Measurements from ENCODE around the gene IER2. TPM values are rescaled to one million over a fixed set of nuclear protein-coding genes. Genes with fewer than 3 reads are reported as not detected.

IER2 gene
- total RNA-seq, 1 experiment from 2014 or later = 164 TPM

- H3K4me1 ChIP-seq (ENCODE audit: insufficient read depth, low read length, poor library complexity, severe bottlenecking) = peaks cover 19% of the 10 kb centered on the region
- no peaks in the 10 kb centered on the region for H3K27me3 ChIP-seq (replicated peaks; ENCODE audit: insufficient read depth, low read depth, low read length, poor library complexity)
- TF ChIP-seq EZH2 (IDR thresholded peaks at IDR 0.05; ENCODE audit: borderline replicate concordance, low read depth, low read length, poor library complexity, severe bottlenecking) (no peak), CTCF (conservative IDR thresholded peaks at IDR 0.05; ENCODE audit: low read depth, low read length) (peak; percentile 33; the same call in 1 of the 2 replicates)
- intact Hi-C loops (cut with micrococcal nuclease; ENCODE audit: unreplicated experiment) = no loop called here
- H3K4me3 ChIP-seq (ENCODE audit: low read depth, low read length, poor library complexity, severe bottlenecking) = peak overlapping the region; percentile 79
- no peaks in the 10 kb centered on the region for H3K9me3 ChIP-seq (ENCODE audit: low read depth, low read length, poor library complexity, severe bottlenecking)
- peaks cover 17% of the 10 kb centered on the region for H3K36me3 ChIP-seq (ENCODE audit: insufficient read depth, low read length, poor library complexity, severe bottlenecking)
- H3K27ac ChIP-seq (ENCODE audit: low read depth, low read length, poor library complexity, severe bottlenecking) = peak overlapping the region; percentile 100
- ChIA-PET POLR2A (ENCODE audit: low non-redundant PET) (interaction anchor here (0.5 to 0.6 kb wide), 3 partner anchors 58 to 612 kb away, joined by 3 to 11 read pairs (median 3); no protein-coding TSS in a partner anchor), CTCF (interaction anchor here (1.5 kb wide), 1 partner anchor 10 kb away, joined by 8 read pairs; no protein-coding TSS in a partner anchor)
- BruUV-seq (replicated peaks) = no TSS peak
- peak; percentile 68 for DNase-seq (ENCODE audit: low spot score)
Observed at GRCh38 chr19:13154911-13155471, 4.8 kb downstream of the IER2 start.

GRCh38 chr19:13155472-13156359 is 5.5 kb downstream of the IER2 start:
- H3K27ac ChIP-seq (ENCODE audit: low read depth, low read length, poor library complexity, severe bottlenecking) = peak overlapping the region; percentile 100
- intact Hi-C loops (cut with micrococcal nuclease; ENCODE audit: unreplicated experiment) = no loop called here
- no TSS peak for BruUV-seq (replicated peaks)
- no peaks in the 10 kb centered on the region for H3K9me3 ChIP-seq (ENCODE audit: low read depth, low read length, poor library complexity, severe bottlenecking)
- peaks cover 19% of the 10 kb centered on the region for H3K4me1 ChIP-seq (ENCODE audit: insufficient read depth, low read length, poor library complexity, severe bottlenecking)
- ChIA-PET CTCF (interaction anchor here (1.5 kb wide), 1 partner anchor 9 kb away, joined by 8 read pairs; no protein-coding TSS in a partner anchor), POLR2A (ENCODE audit: low non-redundant PET) (interaction anchor here (0.5 to 0.8 kb wide), 6 partner anchors 11 to 612 kb away, joined by 3 to 11 read pairs (median 4); partner anchors contain the start of gene JUNB)
- no peaks in the 10 kb centered on the region for H3K27me3 ChIP-seq (replicated peaks; ENCODE audit: insufficient read depth, low read depth, low read length, poor library complexity)
- DNase-seq (ENCODE audit: low spot score) = peak; percentile 81
- H3K36me3 ChIP-seq (ENCODE audit: insufficient read depth, low read length, poor library complexity, severe bottlenecking) = peaks cover 17% of the 10 kb centered on the region
- peak overlapping the region; percentile 79 for H3K4me3 ChIP-seq (ENCODE audit: low read depth, low read length, poor library complexity, severe bottlenecking)
- no peak for TF ChIP-seq CTCF (conservative IDR thresholded peaks at IDR 0.05; ENCODE audit: low read depth, low read length)
- TF ChIP-seq EZH2 (IDR thresholded peaks at IDR 0.05; ENCODE audit: borderline replicate concordance, low read depth, low read length, poor library complexity, severe bottlenecking) = no peak

- Histone ChIP-seq H3K36me3 (ENCODE audit: insufficient read depth, low read length, poor library complexity, severe bottlenecking) (peaks cover 3% of the 10 kb centered on the region), H3K9me3 (ENCODE audit: low read depth, low read length, poor library complexity, severe bottlenecking) (no peaks in the 10 kb centered on the region), H3K4me1 (ENCODE audit: insufficient read depth, low read length, poor library complexity, severe bottlenecking) (peaks cover 37% of the 10 kb centered on the region), H3K4me3 (ENCODE audit: low read depth, low read length, poor library complexity, severe bottlenecking) (no peak overlapping the region), H3K27ac (ENCODE audit: low read depth, low read length, poor library complexity, severe bottlenecking) (peak overlapping the region; percentile 46), H3K27me3 (replicated peaks; ENCODE audit: insufficient read depth, low read depth, low read length, poor library complexity) (no peaks in the 10 kb centered on the region)
- no peak for DNase-seq (ENCODE audit: low spot score)
- ChIA-PET POLR2A (ENCODE audit: low non-redundant PET) (interaction anchor here (0.6 kb wide), 1 partner anchor 74 kb away, joined by 4 read pairs; no protein-coding TSS in a partner anchor), CTCF (no interaction called here)
- no peak for TF ChIP-seq CTCF (conservative IDR thresholded peaks at IDR 0.05; ENCODE audit: low read depth, low read length)
- no TSS peak for BruUV-seq (replicated peaks)
- intact Hi-C loops (cut with micrococcal nuclease; ENCODE audit: unreplicated experiment) = loop anchor here (10.0 kb wide), 1 partner anchor 685 kb away; no protein-coding TSS in a partner anchor
Observed at GRCh38 chr19:13159713-13160112, 9.5 kb downstream of the IER2 start.
